ENCODE data around the gene SCTR.

The SCTR gene

DNA sequence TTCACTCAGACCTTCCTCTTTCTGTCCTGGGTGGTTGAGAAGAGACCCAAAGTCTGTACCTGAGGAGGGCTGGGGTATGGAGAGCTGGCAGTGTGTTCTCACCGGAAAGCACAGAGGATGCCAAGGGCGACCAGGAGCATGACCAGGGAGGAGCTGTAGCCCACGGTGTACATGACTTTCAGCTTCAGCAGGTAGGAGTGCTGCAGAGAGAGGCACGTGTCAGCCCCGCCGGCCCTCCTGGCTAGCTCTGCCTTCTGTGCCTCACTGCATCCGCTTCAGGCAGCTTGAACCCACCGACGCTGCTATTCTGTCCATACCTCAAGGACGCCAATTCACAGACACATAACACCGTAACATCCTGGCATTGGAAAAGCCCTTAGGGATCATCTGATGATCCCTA, 58.6 kb downstream of the SCTR start:
- H3K79me1 ChIP-seq (ENCODE audit: low read depth, low read length) = no peaks in the 10 kb centered on the region
- H2BK5ac ChIP-seq (ENCODE audit: low read length) = no peak overlapping the region
- no CpG with 5 or more reads among the region's 11 CpGs for WGBS, 2 donors (ENCODE audit: extremely low coverage in 2 of 2, insufficient read length in 2 of 2, insufficient replicate concordance in 1 of 2)
- no peaks in the 10 kb centered on the region for H3K27me3 ChIP-seq (ENCODE audit: control insufficient read depth in 3 of 3, insufficient read depth in 3 of 3, low read depth in 1 of 3, low read length in 3 of 3)
- H3K9ac ChIP-seq (ENCODE audit: low read depth, low read length, poor library complexity) = no peak overlapping the region
- H3K9me3 ChIP-seq (replicated peaks in 1 of 2; ENCODE audit: control insufficient read depth in 2 of 2, insufficient read depth in 1 of 2, low read depth in 1 of 2, low read length in 2 of 2) = no peaks in the 10 kb centered on the region
- no peaks in the 10 kb centered on the region for H3K36me3 ChIP-seq (replicated peaks in 1 of 2; ENCODE audit: control insufficient read depth in 2 of 2, insufficient read depth in 2 of 2, low read length in 2 of 2)
- no peak overlapping the region for H3K14ac ChIP-seq (ENCODE audit: low read length)
- DNase-seq (ENCODE audit: low spot score) = no peak
- H3K23ac ChIP-seq (ENCODE audit: low read depth, low read length, poor library complexity) = no peak overlapping the region
- no peak overlapping the region for H3K27ac ChIP-seq (replicated peaks; ENCODE audit: low read length)
- H2AFZ ChIP-seq (ENCODE audit: low read length) = no peak overlapping the region
- no peak overlapping the region for H4K8ac ChIP-seq (ENCODE audit: low read depth, low read length)
- H3K4me2 ChIP-seq (ENCODE audit: insufficient read depth, low read length, poor library complexity, severe bottlenecking) = no peak overlapping the region
- no peak overlapping the region for H2BK12ac ChIP-seq (ENCODE audit: low read length)
- H3K4me3 ChIP-seq (ENCODE audit: low read length in 2 of 2) = no peak overlapping the region
- no peak overlapping the region for H3K18ac ChIP-seq (ENCODE audit: low read length)
- H2AK5ac ChIP-seq (ENCODE audit: low read depth, low read length) = no peak overlapping the region
- no peak overlapping the region for H3K4ac ChIP-seq (ENCODE audit: low read length)
- H3K4me1 ChIP-seq (ENCODE audit: control insufficient read depth in 2 of 2, insufficient read depth in 1 of 2, low read depth in 1 of 2, low read length in 2 of 2) = no peaks in the 10 kb centered on the region
- H2BK120ac ChIP-seq (ENCODE audit: low read depth, low read length) = no peak overlapping the region
- no peak overlapping the region for H2BK15ac ChIP-seq (ENCODE audit: low read length)
- H4K91ac ChIP-seq (ENCODE audit: low read depth, low read length, poor library complexity) = no peak overlapping the region

- Histone ChIP-seq H3K9ac (ENCODE audit: low read depth, low read length, poor library complexity) (no peak overlapping the region), H3K27me3 (ENCODE audit: control insufficient read depth in 3 of 3, insufficient read depth in 3 of 3, low read depth in 1 of 3, low read length in 3 of 3) (no peaks in the 10 kb centered on the region)
- no peak for DNase-seq (ENCODE audit: low spot score)
Measured at GRCh38 chr2:119464981-119465380, 59.3 kb downstream of the SCTR start.

DNA sequence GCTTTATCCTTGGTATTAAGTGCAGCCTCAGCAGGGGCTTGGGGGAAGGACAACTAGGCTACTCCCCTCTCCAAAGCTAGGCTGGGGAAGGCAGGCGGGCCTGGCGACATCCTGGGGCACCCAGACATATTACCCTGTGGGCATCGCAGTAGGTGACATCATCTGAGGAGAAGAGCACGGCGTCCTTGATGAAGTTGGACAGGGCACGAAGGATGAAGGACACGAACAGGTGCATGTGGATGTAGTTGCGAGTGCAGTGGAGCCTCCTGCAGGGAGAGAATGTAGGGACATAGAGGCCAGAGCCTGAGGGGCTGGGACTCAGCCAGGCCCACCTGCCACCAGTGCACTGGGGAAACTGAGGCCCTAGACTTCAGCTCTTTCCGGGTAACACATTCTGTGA, 60.3 kb downstream of the SCTR start:
- Histone ChIP-seq H3K4me1 (ENCODE audit: control insufficient read depth in 2 of 2, insufficient read depth in 1 of 2, low read depth in 1 of 2, low read length in 2 of 2) (no peaks in the 10 kb centered on the region), H2BK5ac (ENCODE audit: low read length) (no peak overlapping the region), H3K79me1 (ENCODE audit: low read depth, low read length) (no peaks in the 10 kb centered on the region), H2BK15ac (ENCODE audit: low read length) (no peak overlapping the region), H3K9me3 (replicated peaks in 1 of 2; ENCODE audit: control insufficient read depth in 2 of 2, insufficient read depth in 1 of 2, low read depth in 1 of 2, low read length in 2 of 2) (no peaks in the 10 kb centered on the region), H4K8ac (ENCODE audit: low read depth, low read length) (no peak overlapping the region), H2AFZ (ENCODE audit: low read length) (no peak overlapping the region), H4K91ac (ENCODE audit: low read depth, low read length, poor library complexity) (no peak overlapping the region), H3K4ac (ENCODE audit: low read length) (no peak overlapping the region), H2AK5ac (ENCODE audit: low read depth, low read length) (no peak overlapping the region), H2BK120ac (ENCODE audit: low read depth, low read length) (no peak overlapping the region), H3K18ac (ENCODE audit: low read length) (no peak overlapping the region), H3K9ac (ENCODE audit: low read depth, low read length, poor library complexity) (no peak overlapping the region), H3K4me3 (ENCODE audit: low read length in 2 of 2) (no peak overlapping the region), H3K27ac (replicated peaks; ENCODE audit: low read length) (no peak overlapping the region), H2BK12ac (ENCODE audit: low read length) (no peak overlapping the region), H3K23ac (ENCODE audit: low read depth, low read length, poor library complexity) (no peak overlapping the region), H3K4me2 (ENCODE audit: insufficient read depth, low read length, poor library complexity, severe bottlenecking) (no peak overlapping the region), H3K36me3 (replicated peaks in 1 of 2; ENCODE audit: control insufficient read depth in 2 of 2, insufficient read depth in 2 of 2, low read length in 2 of 2) (no peaks in the 10 kb centered on the region), H3K27me3 (ENCODE audit: control insufficient read depth in 3 of 3, insufficient read depth in 3 of 3, low read depth in 1 of 3, low read length in 3 of 3) (no peaks in the 10 kb centered on the region), H3K14ac (ENCODE audit: low read length) (no peak overlapping the region)
- no CpG with 5 or more reads among the region's 9 CpGs for WGBS, 2 donors (ENCODE audit: extremely low coverage in 2 of 2, insufficient read length in 2 of 2, insufficient replicate concordance in 1 of 2)
- DNase-seq (ENCODE audit: low spot score) = no peak

More at GRCh38 chr2:119464981-119465380, 59.3 kb downstream of the SCTR start:
- no peak overlapping the region for H4K91ac ChIP-seq (ENCODE audit: low read depth, low read length, poor library complexity)
- H4K8ac ChIP-seq (ENCODE audit: low read depth, low read length) = no peak overlapping the region
- H2BK120ac ChIP-seq (ENCODE audit: low read depth, low read length) = no peak overlapping the region
- no peak overlapping the region for H2BK12ac ChIP-seq (ENCODE audit: low read length)
- H3K14ac ChIP-seq (ENCODE audit: low read length) = no peak overlapping the region
- H3K18ac ChIP-seq (ENCODE audit: low read length) = no peak overlapping the region
- no peak overlapping the region for H3K27ac ChIP-seq (replicated peaks; ENCODE audit: low read length)
- H3K4ac ChIP-seq (ENCODE audit: low read length) = no peak overlapping the region
- no peak overlapping the region for H2AFZ ChIP-seq (ENCODE audit: low read length)
- no peaks in the 10 kb centered on the region for H3K9me3 ChIP-seq (replicated peaks in 1 of 2; ENCODE audit: control insufficient read depth in 2 of 2, insufficient read depth in 1 of 2, low read depth in 1 of 2, low read length in 2 of 2)
- no peak overlapping the region for H2BK5ac ChIP-seq (ENCODE audit: low read length)
- H2BK15ac ChIP-seq (ENCODE audit: low read length) = no peak overlapping the region
- no peak overlapping the region for H3K23ac ChIP-seq (ENCODE audit: low read depth, low read length, poor library complexity)
- H3K4me3 ChIP-seq (ENCODE audit: low read length in 2 of 2) = peak overlapping the region in 1 of 2 donors; percentile 62
- H2AK5ac ChIP-seq (ENCODE audit: low read depth, low read length) = no peak overlapping the region
- no peak overlapping the region for H3K4me2 ChIP-seq (ENCODE audit: insufficient read depth, low read length, poor library complexity, severe bottlenecking)
- WGBS, 2 donors (ENCODE audit: extremely low coverage in 2 of 2, insufficient read length in 2 of 2, insufficient replicate concordance in 1 of 2) = no CpG with 5 or more reads among the region's 4 CpGs
- no peaks in the 10 kb centered on the region for H3K79me1 ChIP-seq (ENCODE audit: low read depth, low read length)
- no peaks in the 10 kb centered on the region for H3K4me1 ChIP-seq (ENCODE audit: control insufficient read depth in 2 of 2, insufficient read depth in 1 of 2, low read depth in 1 of 2, low read length in 2 of 2)
- no peaks in the 10 kb centered on the region for H3K36me3 ChIP-seq (replicated peaks in 1 of 2; ENCODE audit: control insufficient read depth in 2 of 2, insufficient read depth in 2 of 2, low read length in 2 of 2)

DNA sequence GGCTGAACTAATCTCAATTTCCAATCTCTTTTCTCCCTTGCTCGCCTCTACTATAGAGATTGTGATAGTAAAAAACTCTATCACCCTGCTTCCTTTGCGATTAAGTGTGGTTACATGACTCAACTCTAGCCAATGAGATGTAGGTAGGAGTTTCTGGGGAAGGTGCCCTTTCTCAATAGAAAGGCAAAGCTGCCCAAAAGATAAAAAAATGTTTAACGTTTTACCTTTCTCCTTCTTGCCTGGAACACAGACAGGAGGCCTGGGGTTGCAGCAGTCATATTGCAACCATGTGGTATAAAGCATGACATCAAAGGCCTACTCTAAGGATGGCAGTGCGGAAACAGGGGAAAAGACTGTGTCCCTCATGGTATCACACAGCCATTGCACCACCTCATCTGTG, 61.1 kb downstream of the SCTR start:
- H3K4me1 ChIP-seq (ENCODE audit: control insufficient read depth in 2 of 2, insufficient read depth in 1 of 2, low read depth in 1 of 2, low read length in 2 of 2) = no peaks in the 10 kb centered on the region

More for the DNA sequence above, 61.1 kb downstream of the SCTR start:
- Histone ChIP-seq H3K9me3 (replicated peaks in 1 of 2; ENCODE audit: control insufficient read depth in 2 of 2, insufficient read depth in 1 of 2, low read depth in 1 of 2, low read length in 2 of 2) (no peaks in the 10 kb centered on the region), H3K27ac (replicated peaks; ENCODE audit: low read length) (no peak overlapping the region), H3K18ac (ENCODE audit: low read length) (no peak overlapping the region), H2BK12ac (ENCODE audit: low read length) (no peak overlapping the region), H2BK120ac (ENCODE audit: low read depth, low read length) (no peak overlapping the region), H2AFZ (ENCODE audit: low read length) (no peak overlapping the region), H3K14ac (ENCODE audit: low read length) (no peak overlapping the region), H2BK15ac (ENCODE audit: low read length) (no peak overlapping the region), H2AK5ac (ENCODE audit: low read depth, low read length) (no peak overlapping the region), H3K36me3 (replicated peaks in 1 of 2; ENCODE audit: control insufficient read depth in 2 of 2, insufficient read depth in 2 of 2, low read length in 2 of 2) (no peaks in the 10 kb centered on the region), H3K4me3 (ENCODE audit: low read length in 2 of 2) (no peak overlapping the region), H3K9ac (ENCODE audit: low read depth, low read length, poor library complexity) (no peak overlapping the region), H3K4ac (ENCODE audit: low read length) (no peak overlapping the region), H4K8ac (ENCODE audit: low read depth, low read length) (no peak overlapping the region), H3K4me2 (ENCODE audit: insufficient read depth, low read length, poor library complexity, severe bottlenecking) (no peak overlapping the region), H3K79me1 (ENCODE audit: low read depth, low read length) (no peaks in the 10 kb centered on the region), H4K91ac (ENCODE audit: low read depth, low read length, poor library complexity) (no peak overlapping the region), H2BK5ac (ENCODE audit: low read length) (no peak overlapping the region), H3K27me3 (ENCODE audit: control insufficient read depth in 3 of 3, insufficient read depth in 3 of 3, low read depth in 1 of 3, low read length in 3 of 3) (no peaks in the 10 kb centered on the region), H3K23ac (ENCODE audit: low read depth, low read length, poor library complexity) (no peak overlapping the region)
- no peak for DNase-seq (ENCODE audit: low spot score)
- WGBS, 2 donors (ENCODE audit: extremely low coverage in 2 of 2, insufficient read length in 2 of 2, insufficient replicate concordance in 1 of 2) = no CpG with 5 or more reads among the region's 4 CpGs

Data from neuronal stem cell (in vitro differentiated cells).